GM12878 (cell line): ENCODE results near the gene ELMO3.

ENCODE experiments used
- CBX5 ChIP-seq: sonication (generic); IDR thresholded peaks from 2 replicates; pipeline ENCODE4 v1.6.1; 2016; ENCODE audit warnings: low read depth, moderate library complexity, mild to moderate bottlenecking, inconsistent platforms
- EZH2 ChIP-seq: IDR thresholded peaks from 2 replicates; pipeline ENCODE4 v1.6.1; 2012; ENCODE audit warnings: low read depth, mild to moderate bottlenecking, control low read depth, inconsistent platforms, low read length, borderline replicate concordance; ENCODE audit not compliant: control insufficient read depth
- HDAC2 ChIP-seq: fragments of 200-600 bp; sonication (generic); IDR thresholded peaks from 2 replicates; pipeline ENCODE4 v1.6.1; 2017
- JUNB ChIP-seq: IDR thresholded peaks from 2 replicates; pipeline ENCODE4 v1.6.1; 2016; ENCODE audit warnings: antibody characterized with exemption, mild to moderate bottlenecking
- JUND ChIP-seq: IDR thresholded peaks from 2 replicates; pipeline ENCODE4 v1.6.1; 2012; ENCODE audit warnings: low read depth, mild to moderate bottlenecking, low read length, improper control_type of control experiment, moderate library complexity
- POLR2A ChIP-seq: IDR thresholded peaks from 2 replicates; pipeline ENCODE4 v1.6.1; 2011; ENCODE audit warnings: low read depth, mild to moderate bottlenecking, low read length
- POLR2AphosphoS5 ChIP-seq: IDR thresholded peaks from 2 replicates; pipeline ENCODE4 v1.6.1; 2011; ENCODE audit warnings: mild to moderate bottlenecking, low read length, inconsistent platforms
- RAD21 ChIP-seq: IDR thresholded peaks from 2 replicates; pipeline ENCODE4 v1.6.1; 2011; ENCODE audit warnings: mild to moderate bottlenecking, low read depth, low read length, moderate library complexity; ENCODE audit not compliant: insufficient read depth
- SIN3A ChIP-seq: IDR thresholded peaks from 2 replicates; pipeline ENCODE4 v1.6.1; 2012; ENCODE audit warnings: low read depth, low read length, improper control_type of control experiment
- TCF3 ChIP-seq: IDR thresholded peaks from 2 replicates; pipeline ENCODE4 v1.6.1; 2012; ENCODE audit warnings: low read depth, mild to moderate bottlenecking, low read length, borderline replicate concordance; ENCODE audit not compliant: insufficient read depth
- ZBED1 ChIP-seq: IDR thresholded peaks from 2 replicates; pipeline ENCODE4 v1.6.1; 2016; ENCODE audit warnings: borderline replicate concordance
- TF ChIP-seq, protein P1 (sequence below): IDR thresholded peaks from 2 replicates; pipeline ENCODE4 v1.6.1; 2012; ENCODE audit warnings: mild to moderate bottlenecking, low read depth, low read length

DNA sequence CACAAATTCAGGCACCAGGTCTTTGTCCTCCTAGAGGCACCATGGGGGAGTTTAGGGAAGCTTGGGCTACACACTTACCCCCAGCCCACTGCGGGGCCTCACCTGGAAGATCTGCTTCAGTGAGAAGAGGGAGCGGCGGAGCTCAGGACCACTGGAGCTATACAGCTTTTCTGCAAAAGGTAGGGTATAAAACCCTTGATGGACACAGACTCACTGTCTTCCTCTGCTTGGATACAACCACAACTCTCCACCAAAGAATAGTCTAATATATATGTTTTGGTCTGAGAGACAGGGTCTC, 39.3 kb downstream of the ELMO3 start:
- no peak for TF ChIP-seq POLR2A
- no peak for TF ChIP-seq HDAC2
- TF ChIP-seq RAD21: no peak
- TF ChIP-seq POLR2AphosphoS5: no peak
- no peak for TF ChIP-seq JUND
- TF ChIP-seq JUNB: no peak
- no peak for TF ChIP-seq EZH2
- TF ChIP-seq, protein P1, sequence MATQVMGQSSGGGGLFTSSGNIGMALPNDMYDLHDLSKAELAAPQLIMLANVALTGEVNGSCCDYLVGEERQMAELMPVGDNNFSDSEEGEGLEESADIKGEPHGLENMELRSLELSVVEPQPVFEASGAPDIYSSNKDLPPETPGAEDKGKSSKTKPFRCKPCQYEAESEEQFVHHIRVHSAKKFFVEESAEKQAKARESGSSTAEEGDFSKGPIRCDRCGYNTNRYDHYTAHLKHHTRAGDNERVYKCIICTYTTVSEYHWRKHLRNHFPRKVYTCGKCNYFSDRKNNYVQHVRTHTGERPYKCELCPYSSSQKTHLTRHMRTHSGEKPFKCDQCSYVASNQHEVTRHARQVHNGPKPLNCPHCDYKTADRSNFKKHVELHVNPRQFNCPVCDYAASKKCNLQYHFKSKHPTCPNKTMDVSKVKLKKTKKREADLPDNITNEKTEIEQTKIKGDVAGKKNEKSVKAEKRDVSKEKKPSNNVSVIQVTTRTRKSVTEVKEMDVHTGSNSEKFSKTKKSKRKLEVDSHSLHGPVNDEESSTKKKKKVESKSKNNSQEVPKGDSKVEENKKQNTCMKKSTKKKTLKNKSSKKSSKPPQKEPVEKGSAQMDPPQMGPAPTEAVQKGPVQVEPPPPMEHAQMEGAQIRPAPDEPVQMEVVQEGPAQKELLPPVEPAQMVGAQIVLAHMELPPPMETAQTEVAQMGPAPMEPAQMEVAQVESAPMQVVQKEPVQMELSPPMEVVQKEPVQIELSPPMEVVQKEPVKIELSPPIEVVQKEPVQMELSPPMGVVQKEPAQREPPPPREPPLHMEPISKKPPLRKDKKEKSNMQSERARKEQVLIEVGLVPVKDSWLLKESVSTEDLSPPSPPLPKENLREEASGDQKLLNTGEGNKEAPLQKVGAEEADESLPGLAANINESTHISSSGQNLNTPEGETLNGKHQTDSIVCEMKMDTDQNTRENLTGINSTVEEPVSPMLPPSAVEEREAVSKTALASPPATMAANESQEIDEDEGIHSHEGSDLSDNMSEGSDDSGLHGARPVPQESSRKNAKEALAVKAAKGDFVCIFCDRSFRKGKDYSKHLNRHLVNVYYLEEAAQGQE: no peak
- TF ChIP-seq SIN3A: no peak
- TF ChIP-seq ZBED1: no peak
- TF ChIP-seq TCF3: no peak
- TF ChIP-seq CBX5: no peak
